ENCODE measurements around the gene FRMD4A. TPM values are rescaled to one million over a fixed set of nuclear protein-coding genes. Genes with fewer than 3 reads are reported as not detected.

The FRMD4A gene
- total RNA-seq, 1 experiment from 2014 or later: 63.4 TPM

DNA sequence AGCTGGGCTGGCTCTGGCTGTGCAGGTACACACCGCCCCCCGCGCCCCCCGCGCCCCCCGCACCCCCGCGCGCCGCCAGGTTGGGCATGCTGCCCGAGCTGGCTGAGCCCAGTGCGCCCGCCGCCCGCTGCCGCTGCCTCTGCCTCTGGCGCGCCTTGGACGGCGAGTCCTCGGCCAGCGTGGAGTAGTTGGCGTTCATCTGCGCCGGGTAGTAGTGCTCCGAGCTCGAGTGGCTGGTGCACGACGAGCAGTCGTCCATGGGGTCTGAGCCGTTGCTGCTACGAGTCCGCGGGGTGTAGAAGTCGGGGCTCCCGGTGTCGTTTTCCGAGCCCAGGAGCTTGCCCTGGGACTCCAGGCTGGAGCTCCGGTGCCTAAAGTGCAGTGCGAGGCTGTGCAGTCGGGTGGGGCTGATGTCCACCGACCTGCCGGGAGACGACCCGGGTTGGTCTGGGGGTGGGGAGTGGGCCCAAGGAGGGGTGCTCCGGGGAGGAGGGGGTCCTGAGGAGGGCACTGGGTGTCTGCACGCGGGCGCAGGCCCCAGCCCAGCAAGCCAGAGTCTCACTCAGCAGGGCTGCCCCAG is 673.5 kb downstream of the FRMD4A start:
- in situ Hi-C loops (cut with HindIII; ENCODE audit: low sequenced_read_pairs): no loop called here
- DNase-seq (ENCODE audit: low spot score): no peak

DNA sequence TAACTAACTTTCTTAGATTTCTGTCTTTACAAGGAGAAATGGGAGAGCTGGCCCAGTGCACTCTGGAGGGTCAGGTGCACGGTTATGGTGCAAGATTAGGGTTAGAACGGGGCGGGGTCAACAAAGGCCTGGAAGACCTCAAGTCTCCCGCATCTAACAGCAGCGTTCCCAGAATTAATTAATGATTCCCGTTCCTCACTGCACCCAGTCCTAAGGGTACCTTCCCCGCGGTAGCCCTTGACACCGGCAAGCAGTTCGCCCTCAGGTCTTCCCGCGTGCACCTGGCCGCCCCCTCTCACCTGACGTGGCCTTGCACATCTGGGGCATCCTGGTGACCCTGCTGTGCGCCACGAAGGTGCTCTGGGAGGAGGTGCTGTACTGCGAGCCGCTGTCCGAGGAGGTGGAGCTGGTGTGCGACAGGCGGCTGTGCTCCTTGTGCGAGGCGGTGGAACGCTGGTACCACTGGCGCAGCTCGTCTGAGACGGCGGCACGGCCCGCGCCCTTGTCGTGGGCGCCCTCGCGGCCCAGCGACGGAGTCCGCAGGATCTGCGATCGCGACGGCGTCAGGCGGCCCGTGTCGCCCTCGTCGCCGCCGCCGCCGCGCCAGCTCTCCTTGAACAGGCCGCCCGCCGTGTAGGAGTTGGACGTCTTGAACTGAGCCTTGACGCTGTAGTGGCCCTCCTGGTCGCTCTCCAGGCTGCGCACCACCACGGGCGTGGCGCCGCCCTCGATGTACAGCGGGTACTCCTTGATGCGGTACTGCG is 674.2 kb downstream of the FRMD4A start:
- in situ Hi-C loops (cut with HindIII; ENCODE audit: low sequenced_read_pairs): no loop called here
- DNase-seq (ENCODE audit: low spot score): no peak

DNA sequence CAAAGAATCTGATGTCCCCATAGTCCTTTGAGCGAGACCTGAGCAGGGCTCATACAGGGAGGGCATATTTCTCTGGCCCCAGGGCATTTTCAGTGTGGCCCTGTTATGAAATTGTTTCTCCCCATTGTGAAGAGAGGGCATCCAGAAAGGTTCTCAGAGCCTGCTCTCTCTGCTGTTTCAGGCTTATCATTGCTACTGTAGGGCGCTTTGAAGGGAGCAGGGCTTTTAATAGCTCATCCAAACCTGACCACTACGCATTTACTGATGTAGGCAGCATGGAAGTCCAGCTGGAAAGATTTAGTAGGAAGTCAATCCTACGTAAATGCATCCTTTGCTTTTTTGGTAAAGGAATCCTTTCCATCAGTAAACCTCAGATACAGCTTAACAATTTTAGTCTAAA is 675.9 kb downstream of the FRMD4A start:
- in situ Hi-C loops (cut with HindIII; ENCODE audit: low sequenced_read_pairs): no loop called here
- no peak for DNase-seq (ENCODE audit: low spot score)

DNA sequence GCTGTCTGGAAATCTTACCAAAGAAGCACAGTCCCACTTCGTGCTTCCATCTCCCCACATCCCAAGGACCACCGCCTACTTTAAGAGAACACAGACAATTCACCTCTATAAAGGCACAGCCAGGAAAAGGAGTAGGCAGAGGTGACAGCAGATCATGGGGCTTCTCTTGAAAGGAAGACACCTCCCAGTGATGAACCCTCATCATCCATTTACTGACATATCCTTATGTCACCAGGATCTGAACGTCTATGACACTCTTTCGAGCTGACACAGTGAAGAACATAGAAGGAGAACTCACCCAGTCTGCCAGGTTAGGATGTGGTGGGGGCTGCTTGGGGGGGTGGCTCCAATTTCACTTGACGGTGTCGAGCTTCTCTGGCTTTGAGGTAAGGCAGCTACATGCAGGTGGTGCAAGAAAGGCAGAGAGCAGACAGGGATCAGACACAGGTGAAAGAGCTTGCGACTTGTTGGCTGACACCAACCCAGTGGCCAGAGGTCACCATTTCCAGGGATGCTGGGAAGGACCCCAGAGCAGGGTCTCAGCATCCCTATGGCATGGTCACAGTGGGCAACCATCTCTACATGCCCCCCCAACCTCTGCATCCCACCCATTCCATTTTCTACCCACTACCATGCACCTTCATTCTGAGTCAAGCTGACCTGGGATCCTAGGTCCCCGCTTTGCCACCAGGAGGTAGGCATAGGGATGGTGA is 676.5 kb downstream of the FRMD4A start:
- in situ Hi-C loops (cut with HindIII; ENCODE audit: low sequenced_read_pairs): no loop called here
- no peak for DNase-seq (ENCODE audit: low spot score)

DNA sequence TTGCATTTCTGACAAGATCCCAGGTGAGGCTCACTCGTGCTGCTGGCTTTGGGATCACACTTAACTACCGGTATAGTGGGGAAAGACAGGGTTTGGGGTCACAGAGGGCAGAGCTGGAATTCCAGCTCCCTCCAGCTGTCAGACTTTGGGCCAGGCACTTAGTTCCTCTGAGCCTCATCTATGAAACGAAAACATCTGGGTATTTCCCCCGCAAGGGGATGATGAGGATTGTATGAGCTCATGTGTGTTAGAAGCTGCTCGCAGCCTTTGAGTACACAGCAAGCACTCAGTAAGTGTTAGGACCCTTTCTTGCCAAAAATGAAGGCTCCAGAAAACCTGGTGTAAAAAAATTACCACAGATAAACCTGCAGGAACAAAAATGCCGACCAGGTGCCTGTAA is 677.9 kb downstream of the FRMD4A start:
- in situ Hi-C loops (cut with HindIII; ENCODE audit: low sequenced_read_pairs): no loop called here
- no peak for DNase-seq (ENCODE audit: low spot score)

DNA sequence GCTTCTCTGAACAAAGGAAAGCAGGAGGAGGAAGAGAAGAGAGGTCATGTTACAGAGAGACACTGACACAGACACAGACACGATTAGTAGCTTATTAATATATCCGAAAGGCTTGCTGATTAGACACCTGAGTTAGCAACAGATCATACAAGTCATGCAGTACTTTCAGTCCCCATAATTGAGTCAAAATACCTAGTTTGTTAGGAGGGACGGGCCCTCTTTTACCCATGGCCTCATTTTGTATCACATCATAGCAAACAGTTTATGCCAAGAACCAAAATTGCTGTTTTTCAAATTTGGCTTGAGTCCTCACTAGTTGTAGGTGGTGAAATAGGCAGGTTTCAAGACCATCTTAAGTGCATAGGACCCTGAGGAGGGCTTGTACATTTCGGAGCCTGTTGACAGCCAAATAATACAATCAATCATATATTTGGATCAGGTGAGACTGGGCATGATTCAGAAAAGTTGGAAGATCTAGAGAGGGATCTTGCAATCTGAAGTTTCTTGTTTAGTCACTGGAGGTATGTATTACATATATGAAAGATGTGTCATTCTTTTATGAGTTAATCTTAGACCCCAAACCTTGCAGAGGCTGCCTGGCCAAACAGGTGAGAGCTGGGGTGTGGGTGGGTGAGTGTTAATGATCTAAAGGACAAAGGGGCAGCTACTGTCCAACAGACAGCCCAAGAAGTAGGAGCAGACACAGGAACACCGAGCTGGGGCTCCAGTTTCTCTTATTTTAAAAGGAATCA is 678.6 kb downstream of the FRMD4A start:
- in situ Hi-C loops (cut with HindIII; ENCODE audit: low sequenced_read_pairs): no loop called here

DNA sequence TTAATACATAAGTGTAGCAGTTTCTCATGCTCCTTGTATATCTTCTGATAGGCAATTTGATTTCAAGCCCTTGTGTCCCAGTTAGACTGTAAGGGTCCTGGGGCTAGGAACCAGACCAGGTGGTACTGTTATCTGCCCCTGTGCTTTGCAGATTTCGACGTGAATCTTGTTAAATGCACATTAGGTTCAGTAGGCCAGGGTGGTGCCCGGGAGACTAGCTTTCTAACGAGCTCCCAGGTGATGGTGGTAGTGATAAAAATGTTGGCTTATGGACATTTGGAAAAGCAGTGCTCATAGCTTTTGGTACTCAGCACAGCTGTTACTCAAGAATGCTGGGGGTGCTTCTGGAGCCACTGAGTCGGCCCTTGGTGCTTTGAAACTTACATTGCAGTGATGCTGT is 679.8 kb downstream of the FRMD4A start:
- in situ Hi-C loops (cut with HindIII; ENCODE audit: low sequenced_read_pairs): no loop called here
- DNase-seq (ENCODE audit: low spot score): no peak

More for the DNA sequence above, 678.6 kb downstream of the FRMD4A start:
- no peak for DNase-seq (ENCODE audit: low spot score)

DNA sequence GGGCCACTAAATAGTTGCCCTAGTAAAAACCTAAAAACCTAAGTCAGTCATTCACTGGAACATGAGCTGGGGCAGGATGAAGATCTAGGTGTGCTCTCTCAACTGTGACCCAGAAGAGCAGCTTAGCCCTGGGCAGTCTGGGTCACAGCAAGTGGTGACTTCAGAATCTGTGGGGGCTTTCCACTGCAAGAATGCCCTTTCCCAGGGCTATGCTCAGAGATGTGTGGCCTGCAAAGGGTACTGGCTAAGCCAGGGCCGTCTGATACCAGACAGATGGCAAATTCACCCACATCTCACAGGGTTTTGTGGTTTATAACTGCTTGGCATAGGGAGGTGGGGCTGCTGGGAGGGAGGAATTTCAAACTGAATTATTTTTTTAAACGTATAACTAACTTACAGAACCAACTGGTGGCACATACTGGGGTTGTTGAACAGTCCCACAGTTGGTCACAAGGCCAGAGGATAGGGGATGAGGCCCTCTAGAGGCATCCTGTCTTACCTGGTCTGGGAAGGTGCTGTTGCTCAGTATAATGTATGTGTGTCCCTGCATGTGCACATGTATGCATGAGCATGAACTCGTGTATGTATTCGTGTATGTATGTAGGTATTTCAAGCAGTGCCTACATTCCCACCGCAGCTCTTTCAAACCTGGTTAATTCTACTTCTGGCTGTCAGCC is 680.7 kb downstream of the FRMD4A start:
- in situ Hi-C loops (cut with HindIII; ENCODE audit: low sequenced_read_pairs): no loop called here
- DNase-seq (ENCODE audit: low spot score): no peak

DNA sequence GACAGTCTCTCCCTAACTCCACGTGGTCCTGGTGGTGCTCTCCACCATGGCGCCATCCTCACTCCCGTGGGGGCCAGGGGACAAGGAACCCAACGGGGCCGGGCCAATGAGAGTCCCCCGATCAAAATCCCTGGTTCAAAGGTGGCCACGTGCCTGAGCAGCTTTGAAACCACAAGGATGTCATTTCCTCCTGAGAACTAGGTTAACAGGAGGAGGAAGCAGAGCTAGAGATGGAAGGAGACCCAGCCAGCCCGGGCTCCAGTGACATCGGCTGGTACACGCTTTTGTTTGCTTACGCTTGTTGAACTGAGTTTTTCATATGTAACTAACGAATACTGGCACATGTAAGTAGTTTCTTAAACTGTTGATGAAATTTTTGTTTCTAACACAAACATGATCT is 682.3 kb downstream of the FRMD4A start:
- in situ Hi-C loops (cut with HindIII; ENCODE audit: low sequenced_read_pairs): no loop called here

DNA sequence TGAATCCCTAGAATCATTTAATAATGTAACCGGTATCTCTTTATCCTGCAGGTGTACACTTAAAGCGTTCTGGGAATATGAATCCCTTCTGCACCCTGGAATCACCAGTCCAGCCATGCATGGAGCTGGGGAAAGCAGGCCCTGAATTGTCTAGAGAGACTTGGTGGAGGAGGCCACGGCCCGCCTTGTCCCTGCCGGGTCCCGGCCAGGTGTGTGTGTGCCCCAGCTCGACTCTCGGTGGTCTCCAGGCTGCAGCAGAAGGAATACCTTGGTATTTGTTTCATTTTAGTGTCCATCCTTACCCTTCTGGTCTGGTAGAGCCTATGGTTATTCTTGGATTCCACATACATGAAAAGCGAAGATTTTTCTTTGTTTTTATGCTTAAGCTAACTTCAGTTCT is 685.9 kb downstream of the FRMD4A start:
- no peak for DNase-seq (ENCODE audit: low spot score)
- in situ Hi-C loops (cut with HindIII; ENCODE audit: low sequenced_read_pairs): no loop called here

More for the DNA sequence above, 682.3 kb downstream of the FRMD4A start:
- DNase-seq (ENCODE audit: low spot score): no peak

DNA sequence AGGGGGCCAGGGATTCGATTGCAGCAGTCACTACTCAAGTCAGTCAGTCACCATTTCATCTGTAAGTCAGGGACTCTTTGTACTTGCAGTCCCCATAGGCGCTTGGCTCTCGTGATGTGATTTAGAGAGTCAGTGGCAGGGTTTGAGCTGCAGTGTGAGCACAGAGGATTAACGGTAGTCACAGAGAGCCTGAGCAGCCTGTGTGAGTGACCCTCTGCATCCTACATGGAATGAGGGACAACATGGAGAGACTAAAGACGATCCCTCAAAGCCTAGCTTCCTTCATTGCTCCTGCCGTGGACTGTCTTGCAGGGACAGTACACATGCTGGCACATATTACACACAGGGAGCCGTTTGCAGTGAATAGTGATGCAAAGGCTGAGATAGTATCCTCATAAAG is 687.7 kb downstream of the FRMD4A start:
- no peak for DNase-seq (ENCODE audit: low spot score)
- in situ Hi-C loops (cut with HindIII; ENCODE audit: low sequenced_read_pairs): no loop called here

DNA sequence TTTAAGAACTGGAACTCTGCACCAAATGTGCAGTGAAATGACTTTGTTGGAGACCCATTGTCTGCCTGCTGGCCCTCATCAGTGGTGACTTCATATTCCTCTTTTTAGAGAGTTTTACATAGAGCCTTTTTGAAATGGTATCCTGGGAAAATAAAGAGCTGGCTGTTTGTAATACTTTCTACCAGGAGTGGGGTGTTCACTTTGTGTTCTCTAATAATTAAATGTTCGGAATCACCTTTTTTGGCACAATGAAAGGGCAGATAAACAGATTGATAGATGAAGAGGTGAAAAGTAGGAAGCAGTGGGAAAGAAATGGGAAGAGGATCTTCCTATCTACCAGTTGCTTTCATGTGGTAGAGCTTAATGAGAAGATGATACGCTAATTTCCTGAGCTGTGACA is 688.4 kb downstream of the FRMD4A start:
- DNase-seq (ENCODE audit: low spot score): no peak
- in situ Hi-C loops (cut with HindIII; ENCODE audit: low sequenced_read_pairs): no loop called here

DNA sequence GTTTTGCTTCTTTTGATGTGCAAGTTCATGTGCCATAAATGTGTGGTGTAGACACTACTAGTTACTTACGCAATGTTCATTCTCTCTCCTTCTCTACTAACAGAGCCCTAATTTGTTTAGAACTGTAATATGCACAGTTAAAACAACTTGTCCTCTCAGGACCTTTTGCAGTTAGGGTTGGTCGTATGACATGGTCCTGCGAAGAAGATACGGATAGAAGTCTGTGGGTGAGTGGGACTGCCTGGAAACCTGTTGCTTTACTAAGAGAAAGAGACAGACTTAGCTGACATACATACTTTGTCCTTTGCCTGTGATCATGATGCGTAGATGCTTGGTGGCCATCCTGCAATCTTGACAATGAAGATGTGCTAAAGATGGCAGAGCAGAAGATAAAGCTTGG is 692.8 kb downstream of the FRMD4A start:
- in situ Hi-C loops (cut with HindIII; ENCODE audit: low sequenced_read_pairs): no loop called here

DNA sequence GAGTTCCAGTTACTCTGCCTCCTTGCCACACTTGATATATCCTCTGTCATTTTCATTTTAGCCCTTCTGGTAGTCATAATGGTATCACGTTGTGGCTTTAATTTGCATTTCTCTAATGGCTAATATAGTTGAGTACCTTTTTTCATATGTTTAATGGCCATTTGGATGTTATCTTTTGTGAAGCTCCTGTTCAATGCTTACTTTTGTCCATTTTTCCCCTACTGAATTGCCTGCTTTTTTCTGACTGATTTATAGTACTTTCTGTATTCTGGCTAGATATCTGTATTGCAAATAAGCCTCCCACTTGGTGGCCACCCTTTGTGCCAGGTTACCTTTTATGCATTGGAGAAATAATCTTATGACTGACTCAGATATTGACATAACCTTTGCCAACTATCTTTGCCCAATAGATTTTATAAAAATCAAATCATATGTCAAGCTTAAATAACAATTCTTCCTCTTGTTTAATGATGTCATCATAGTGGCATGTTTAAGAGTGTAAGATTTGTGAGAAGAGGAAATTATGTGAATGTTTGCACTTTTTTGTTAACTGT is 693.3 kb downstream of the FRMD4A start:
- in situ Hi-C loops (cut with HindIII; ENCODE audit: low sequenced_read_pairs): no loop called here
- no peak for DNase-seq (ENCODE audit: low spot score)

More for the DNA sequence above, 692.8 kb downstream of the FRMD4A start:
- no peak for DNase-seq (ENCODE audit: low spot score)

DNA sequence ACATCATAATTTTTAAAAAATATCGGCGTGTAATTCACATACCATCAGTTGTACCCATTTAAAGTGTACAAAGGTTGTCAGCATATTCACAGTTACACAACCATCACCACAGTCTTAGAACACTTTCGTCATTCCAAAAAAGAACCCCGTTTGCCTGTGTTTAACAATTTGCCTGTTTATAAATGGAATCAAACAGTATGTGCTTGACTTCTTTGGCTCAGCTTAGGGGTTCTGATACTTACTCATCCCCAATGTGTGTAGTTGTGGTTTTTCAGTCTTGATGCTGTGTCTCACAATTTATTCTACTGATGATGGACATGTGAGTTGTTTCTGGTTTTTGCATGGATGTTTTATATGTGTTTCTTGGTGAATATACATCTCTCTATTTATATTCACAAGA is 693.9 kb downstream of the FRMD4A start:
- in situ Hi-C loops (cut with HindIII; ENCODE audit: low sequenced_read_pairs): no loop called here
- DNase-seq (ENCODE audit: low spot score): no peak

DNA sequence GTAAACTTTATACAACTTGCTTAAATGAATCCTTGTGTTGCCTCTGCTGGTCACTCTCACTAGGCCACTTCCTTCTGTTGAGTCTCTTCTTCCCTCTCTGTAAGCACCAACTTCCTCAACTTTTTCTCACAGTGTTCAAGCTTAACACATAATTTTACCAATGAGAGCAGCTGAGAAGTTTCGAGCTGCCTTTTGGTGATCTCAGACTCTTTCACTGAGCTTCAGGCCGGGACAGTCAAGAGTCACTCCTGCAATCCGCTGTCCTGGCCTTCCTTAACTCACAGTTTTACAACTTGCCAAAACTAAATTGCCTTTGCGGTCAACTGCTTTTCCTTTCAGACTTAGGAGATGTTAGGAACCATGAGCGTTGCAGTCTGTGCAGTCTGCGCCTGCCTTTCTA is 696.5 kb downstream of the FRMD4A start:
- DNase-seq (ENCODE audit: low spot score): no peak
- in situ Hi-C loops (cut with HindIII; ENCODE audit: low sequenced_read_pairs): no loop called here

DNA sequence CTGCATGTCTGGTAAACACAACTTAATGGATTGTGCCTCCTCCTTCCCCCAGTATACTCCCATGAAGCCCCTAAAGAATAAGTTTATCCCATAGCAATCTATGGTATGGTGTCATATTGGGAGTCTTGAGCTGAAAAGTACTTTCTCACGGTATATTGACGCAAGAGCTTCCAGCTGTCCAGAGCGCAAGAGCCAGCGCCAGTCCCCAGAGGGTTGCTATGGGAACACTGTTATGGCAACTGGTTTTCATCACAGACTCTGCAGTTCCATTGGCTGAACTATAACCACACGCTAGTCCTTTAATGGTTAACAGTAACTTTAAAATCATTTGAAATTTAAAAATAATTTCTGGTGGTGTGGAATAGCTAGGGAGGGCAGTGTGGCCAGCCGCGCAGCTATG is 697.0 kb downstream of the FRMD4A start:
- in situ Hi-C loops (cut with HindIII; ENCODE audit: low sequenced_read_pairs): no loop called here

DNA sequence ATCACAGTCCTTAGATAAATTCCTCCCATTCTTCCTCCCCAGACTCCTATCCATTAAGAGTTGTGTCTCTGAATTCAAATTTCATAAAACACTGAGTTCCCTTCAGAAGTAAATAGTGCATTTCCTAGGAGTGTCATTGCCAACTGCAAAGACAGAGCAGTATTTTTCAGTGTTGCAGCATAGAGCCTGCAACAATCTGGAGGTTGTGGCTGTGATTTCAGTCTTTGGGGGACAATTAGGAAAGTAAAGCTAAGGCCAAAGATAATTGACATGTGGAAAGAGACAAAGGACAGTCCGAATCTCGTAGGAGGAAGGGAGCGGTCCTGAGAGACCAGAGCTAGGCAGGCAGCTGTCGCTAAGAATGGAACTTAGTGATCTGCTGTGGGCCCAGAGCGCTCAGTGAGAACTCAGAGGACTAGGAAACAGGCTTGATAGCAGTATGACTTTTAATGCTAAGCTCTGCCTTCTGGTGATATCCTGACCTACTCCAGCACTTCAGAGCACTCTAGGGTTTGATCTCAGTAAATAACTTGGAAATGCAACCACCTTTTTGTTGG is 697.8 kb downstream of the FRMD4A start:
- DNase-seq (ENCODE audit: low spot score): no peak

More for the DNA sequence above, 697.0 kb downstream of the FRMD4A start:
- no peak for DNase-seq (ENCODE audit: low spot score)

DNA sequence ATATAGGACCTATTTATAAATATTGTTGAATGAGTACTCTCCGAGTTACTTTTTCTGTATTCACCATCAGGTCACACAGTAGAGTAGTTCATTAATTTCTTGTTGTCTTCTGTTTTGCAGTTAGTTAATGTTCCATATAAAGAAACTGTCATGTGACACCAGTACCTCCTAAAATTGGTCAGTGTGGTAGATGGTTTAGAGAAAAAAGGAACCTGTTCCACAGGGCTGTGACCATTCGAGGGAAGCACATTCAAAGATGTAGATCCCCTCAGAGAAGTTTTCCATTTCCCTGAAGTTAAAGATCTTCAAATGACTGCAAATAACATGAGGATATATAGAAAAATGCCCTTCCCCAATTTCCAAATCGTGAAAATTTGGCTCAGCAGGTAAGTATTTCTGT is 698.3 kb downstream of the FRMD4A start:
- in situ Hi-C loops (cut with HindIII; ENCODE audit: low sequenced_read_pairs): no loop called here
- no peak for DNase-seq (ENCODE audit: low spot score)

More for the DNA sequence above, 697.8 kb downstream of the FRMD4A start:
- in situ Hi-C loops (cut with HindIII; ENCODE audit: low sequenced_read_pairs): no loop called here

Data from G401 (cell line).